ENCODE results near the gene FOXD4L1. TPM values are rescaled to one million over a fixed set of nuclear protein-coding genes. Genes with fewer than 3 reads are reported as not detected.
"Not testable (repeated sequence)": the region's sequence is repeated elsewhere in the genome, so short reads cannot be mapped to it uniquely, and the experiment has no call there.

FOXD4L1 gene
- total RNA-seq, 2 donors from 2014 or later = not detected

DNA sequence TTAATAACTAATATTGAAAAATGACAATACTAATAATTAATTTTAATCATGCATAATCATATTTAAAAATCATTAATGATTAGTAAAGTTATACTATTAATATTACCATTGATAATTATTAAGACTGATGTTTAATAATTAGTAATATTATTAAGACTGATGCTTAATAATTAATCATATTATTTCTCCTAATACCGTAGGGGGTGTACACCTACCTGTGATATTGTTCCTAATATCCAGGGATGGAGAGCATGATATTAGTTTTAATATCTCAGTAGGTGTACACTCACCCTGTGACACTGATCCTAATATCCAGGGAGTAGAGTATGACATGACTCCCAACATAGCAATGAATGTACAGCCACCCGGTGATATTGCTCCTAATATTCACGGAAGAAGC lies 12.4 kb downstream of the FOXD4L1 start:
- not testable (repeated sequence) for DNase-seq (ENCODE audit: low spot score); H3K4me3 ChIP-seq; H3K4me1 ChIP-seq; H3K9me3 ChIP-seq; H3K27me3 ChIP-seq; H3K27ac ChIP-seq; H3K36me3 ChIP-seq

DNA sequence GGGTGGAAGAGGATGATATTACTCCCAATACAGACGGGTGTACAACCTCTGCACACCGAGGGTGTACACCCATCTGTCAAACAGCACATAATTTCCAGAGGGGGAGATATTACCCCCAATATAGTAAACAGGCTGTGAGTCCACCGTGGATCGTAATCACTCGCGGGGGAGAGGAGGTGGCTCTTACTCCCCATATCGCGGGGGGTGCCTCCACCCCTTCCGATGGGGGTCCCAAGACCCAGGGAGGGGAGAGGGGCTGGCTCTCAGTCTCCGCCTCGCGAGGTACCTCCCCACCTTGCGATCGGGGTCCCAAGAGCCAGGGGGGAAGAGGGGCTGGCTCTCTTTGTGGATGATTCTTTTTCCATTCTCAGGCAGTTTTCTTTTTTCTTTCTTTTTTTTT lies 13.4 kb downstream of the FOXD4L1 start:
- not testable (repeated sequence) for H3K9me3 ChIP-seq; H3K27ac ChIP-seq; DNase-seq (ENCODE audit: low spot score)

DNA sequence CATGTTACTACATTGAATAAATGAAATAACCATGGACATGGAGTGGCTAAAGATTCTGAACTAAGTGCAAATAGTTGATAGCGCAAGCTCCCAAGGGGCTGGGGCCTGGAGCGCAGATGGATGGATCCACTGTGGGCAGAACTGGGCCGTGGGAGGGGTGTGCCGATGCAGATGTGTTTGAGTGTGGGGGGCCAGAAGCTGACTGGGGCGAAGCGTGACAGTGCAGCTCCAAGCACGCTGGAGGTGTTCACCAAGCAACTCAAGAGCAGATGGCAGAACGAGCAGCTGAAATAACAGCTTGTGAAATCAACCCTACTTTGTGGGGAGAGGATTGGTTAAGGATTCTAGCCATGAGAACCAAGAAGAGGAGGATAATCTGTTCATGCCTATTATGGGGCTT lies 17.0 kb downstream of the FOXD4L1 start:
- not testable (repeated sequence) for H3K4me3 ChIP-seq; H3K4me1 ChIP-seq; H3K36me3 ChIP-seq; H3K27me3 ChIP-seq; H3K27ac ChIP-seq; H3K9me3 ChIP-seq; DNase-seq (ENCODE audit: low spot score)

More for the DNA sequence above, 13.4 kb downstream of the FOXD4L1 start:
- not testable (repeated sequence) for H3K36me3 ChIP-seq, H3K4me1 ChIP-seq, H3K4me3 ChIP-seq, H3K27me3 ChIP-seq

DNA sequence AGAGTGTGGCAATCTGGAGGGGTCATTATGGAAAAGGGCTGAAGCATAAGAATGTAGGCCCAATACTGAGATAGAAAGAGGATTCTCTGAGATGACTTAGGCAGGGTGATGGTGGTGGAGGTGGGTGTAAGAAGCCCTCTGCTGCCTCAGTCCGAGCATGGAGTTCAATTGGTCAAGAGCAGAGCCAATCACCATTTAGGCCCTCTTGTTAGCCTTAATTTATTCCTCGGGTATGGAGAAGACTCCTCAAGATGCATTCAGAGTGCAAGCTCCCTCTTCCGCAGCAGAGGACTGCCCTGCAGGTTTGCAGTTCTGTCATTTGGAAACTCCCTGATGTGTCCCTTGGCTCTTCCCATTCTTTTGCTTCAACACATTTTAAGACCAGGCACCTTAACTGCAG lies 17.5 kb downstream of the FOXD4L1 start:
- H3K4me3 ChIP-seq; H3K36me3 ChIP-seq; H3K27ac ChIP-seq; H3K27me3 ChIP-seq; H3K9me3 ChIP-seq; H3K4me1 ChIP-seq; DNase-seq (ENCODE audit: low spot score): not testable (repeated sequence)

DNA sequence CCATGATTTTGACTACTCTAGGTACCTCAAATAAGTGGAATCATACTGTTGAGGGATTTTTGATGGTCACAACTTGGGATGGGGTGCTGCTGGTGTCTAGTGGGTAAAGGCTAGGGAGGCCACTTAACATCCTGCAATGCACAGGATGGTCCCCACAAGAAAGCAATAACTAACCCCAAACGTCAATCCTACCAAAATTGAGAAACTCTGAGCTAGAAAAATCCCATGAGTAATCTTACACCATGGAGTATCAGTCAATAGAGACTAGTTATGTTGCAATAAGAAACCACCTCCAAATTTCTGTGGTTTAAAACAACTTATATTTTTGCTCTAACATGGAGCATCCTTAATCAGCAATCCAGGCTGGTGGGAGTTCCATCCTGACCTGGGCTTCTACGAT lies 18.6 kb downstream of the FOXD4L1 start:
- H3K27me3 ChIP-seq; H3K4me1 ChIP-seq; H3K27ac ChIP-seq; DNase-seq (ENCODE audit: low spot score); H3K9me3 ChIP-seq; H3K4me3 ChIP-seq; H3K36me3 ChIP-seq: not testable (repeated sequence)

DNA sequence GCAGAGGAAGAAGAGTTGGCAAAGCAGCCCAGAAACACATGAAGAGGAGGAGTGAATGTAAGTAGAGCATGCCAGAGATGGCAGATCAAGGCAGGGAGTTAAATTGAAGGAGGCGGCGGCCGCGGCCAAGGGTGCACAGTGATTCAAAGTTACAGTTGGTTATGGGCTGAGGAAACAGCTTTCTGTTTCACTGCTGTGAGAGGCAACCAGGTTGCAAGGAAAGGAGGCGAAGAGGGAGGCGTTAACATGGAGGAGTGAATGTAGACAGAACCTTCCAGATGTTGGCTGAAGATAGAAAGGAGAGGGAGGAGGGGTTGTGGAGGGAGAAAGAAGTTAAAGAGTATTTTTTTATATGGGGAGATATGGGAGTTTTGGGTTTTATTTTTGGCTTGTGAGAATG lies 22.4 kb downstream of the FOXD4L1 start:
- H3K9me3 ChIP-seq, H3K4me3 ChIP-seq, H3K36me3 ChIP-seq: not testable (repeated sequence)

DNA sequence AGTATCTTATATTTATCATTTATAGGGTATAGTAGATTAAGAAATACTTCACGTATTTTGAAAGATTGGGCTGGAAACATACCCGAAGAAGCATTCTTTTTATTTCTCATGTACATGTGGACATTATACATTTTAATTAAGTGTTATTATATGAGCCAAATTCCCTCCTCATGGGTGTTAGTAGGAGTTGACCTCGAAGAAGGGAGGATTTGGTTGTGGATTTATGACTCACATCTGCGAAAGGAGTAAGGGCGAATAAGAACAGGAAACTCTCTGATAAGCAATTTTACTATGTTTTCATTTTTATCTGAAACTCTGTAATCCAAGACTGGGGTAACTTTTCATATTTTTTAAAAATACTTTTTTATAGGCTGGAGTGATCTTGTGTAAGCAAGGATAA lies 23.0 kb downstream of the FOXD4L1 start:
- not testable (repeated sequence) for H3K9me3 ChIP-seq; H3K4me3 ChIP-seq; H3K36me3 ChIP-seq; H3K27ac ChIP-seq; H3K27me3 ChIP-seq; H3K4me1 ChIP-seq; DNase-seq (ENCODE audit: low spot score)

More for the DNA sequence above, 22.4 kb downstream of the FOXD4L1 start:
- H3K27me3 ChIP-seq; H3K27ac ChIP-seq; DNase-seq (ENCODE audit: low spot score); H3K4me1 ChIP-seq: not testable (repeated sequence)

DNA sequence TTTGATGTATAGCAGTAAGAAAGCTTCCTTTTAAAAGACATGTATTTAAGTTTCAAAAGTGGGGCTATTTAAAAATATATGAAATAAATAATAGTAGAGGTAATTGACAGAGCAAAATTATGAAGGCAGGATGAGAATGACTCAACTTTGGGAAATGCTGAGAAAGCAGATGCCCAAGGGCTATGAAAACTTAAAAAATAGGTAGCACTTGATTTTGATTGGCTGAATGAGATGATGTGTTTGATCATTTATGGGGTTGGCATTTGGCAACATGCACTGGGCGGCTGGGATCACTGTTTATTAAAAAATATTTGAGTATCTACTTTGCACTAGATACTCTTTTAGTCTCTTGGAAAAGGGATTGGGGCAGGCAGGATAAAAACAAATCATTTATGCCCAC lies 26.5 kb downstream of the FOXD4L1 start:
- H3K27ac ChIP-seq = not testable (repeated sequence)

DNA sequence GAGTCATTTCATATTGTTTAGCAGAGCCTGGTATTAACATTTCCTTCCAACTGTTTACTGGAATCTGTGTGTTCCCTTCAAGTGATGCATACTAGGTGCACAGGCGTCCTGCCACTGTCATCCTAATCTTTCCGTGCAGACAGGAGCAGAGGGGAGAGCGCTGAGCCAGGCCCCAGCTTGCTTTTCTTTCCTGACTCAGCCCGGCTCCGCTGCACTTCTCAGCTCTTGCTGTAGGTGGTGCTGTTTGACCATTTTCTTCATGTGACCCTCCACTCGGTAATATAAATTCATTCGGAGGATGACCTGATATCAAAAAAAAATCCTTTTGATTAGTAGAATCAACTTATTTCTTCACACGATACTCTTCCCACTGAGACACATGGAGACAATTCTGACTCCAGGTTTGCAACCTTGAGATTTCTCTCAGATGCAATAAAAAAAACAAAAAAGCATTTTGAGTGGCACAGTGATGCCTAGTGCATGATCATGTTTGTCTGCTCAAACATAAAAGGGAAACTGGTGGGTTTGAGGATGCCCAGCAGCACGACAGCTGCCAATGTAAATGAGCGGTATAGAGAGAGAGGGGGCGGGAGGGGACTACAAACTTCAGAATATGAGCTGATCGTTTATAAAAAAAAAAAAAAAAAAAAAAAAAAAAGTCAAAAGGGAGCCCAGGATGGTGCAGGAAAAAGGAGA lies 29.0 kb downstream of the FOXD4L1 start:
- DNase-seq (ENCODE audit: low spot score) = not testable (repeated sequence)

More for the DNA sequence above, 26.5 kb downstream of the FOXD4L1 start:
- H3K4me1 ChIP-seq; H3K9me3 ChIP-seq; DNase-seq (ENCODE audit: low spot score); H3K36me3 ChIP-seq; H3K4me3 ChIP-seq; H3K27me3 ChIP-seq: not testable (repeated sequence)

DNA sequence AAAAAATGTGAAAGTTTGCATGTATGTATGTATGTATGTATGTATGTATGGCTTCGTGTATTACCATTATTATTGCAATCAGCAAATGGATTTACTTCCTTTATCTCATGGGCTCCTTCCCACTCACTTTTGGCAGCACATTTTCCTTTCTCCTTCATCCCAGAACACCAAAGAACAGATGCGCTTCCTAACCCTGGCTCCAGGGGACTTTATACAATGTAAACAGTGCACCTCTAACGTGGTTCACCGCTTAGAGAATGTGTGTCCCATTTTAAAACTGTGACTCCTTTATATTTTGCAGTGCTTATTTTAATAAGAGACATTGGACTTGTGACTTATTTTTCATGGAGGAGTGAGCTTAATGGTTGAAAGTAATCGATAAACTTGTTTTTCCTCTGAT lies 29.7 kb downstream of the FOXD4L1 start:
- DNase-seq (ENCODE audit: low spot score); H3K4me1 ChIP-seq; H3K27ac ChIP-seq; H3K4me3 ChIP-seq; H3K9me3 ChIP-seq; H3K36me3 ChIP-seq; H3K27me3 ChIP-seq: not testable (repeated sequence)

More for the DNA sequence above, 29.0 kb downstream of the FOXD4L1 start:
- H3K9me3 ChIP-seq, H3K27ac ChIP-seq, H3K27me3 ChIP-seq, H3K4me3 ChIP-seq, H3K36me3 ChIP-seq, H3K4me1 ChIP-seq: not testable (repeated sequence)
- TF ChIP-seq, protein P1, sequence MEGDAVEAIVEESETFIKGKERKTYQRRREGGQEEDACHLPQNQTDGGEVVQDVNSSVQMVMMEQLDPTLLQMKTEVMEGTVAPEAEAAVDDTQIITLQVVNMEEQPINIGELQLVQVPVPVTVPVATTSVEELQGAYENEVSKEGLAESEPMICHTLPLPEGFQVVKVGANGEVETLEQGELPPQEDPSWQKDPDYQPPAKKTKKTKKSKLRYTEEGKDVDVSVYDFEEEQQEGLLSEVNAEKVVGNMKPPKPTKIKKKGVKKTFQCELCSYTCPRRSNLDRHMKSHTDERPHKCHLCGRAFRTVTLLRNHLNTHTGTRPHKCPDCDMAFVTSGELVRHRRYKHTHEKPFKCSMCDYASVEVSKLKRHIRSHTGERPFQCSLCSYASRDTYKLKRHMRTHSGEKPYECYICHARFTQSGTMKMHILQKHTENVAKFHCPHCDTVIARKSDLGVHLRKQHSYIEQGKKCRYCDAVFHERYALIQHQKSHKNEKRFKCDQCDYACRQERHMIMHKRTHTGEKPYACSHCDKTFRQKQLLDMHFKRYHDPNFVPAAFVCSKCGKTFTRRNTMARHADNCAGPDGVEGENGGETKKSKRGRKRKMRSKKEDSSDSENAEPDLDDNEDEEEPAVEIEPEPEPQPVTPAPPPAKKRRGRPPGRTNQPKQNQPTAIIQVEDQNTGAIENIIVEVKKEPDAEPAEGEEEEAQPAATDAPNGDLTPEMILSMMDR (IDR thresholded peaks at IDR 0.05) = peak in 1 of 2 donors; percentile 15

DNA sequence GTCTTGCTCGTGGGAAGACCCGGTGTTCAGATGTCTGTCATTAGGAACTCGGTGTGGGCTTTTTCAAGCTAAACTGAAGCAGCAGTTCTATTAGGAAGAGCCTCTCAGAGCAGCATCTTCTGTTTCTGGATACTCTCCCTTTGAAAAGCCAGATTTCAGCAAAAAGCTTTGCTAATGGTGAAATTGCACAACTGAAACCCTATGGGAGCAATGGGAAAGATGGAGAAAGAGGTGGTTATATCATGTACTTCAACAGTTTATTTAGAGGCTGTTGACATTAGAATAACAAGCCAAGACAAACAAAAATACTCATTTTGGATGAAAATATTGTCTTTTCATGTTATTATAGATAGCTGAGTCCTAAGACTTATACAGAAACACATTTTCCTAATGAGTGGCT lies 30.4 kb downstream of the FOXD4L1 start:
- H3K36me3 ChIP-seq; H3K4me1 ChIP-seq; H3K9me3 ChIP-seq; H3K27me3 ChIP-seq; H3K27ac ChIP-seq; DNase-seq (ENCODE audit: low spot score); H3K4me3 ChIP-seq: not testable (repeated sequence)

DNA sequence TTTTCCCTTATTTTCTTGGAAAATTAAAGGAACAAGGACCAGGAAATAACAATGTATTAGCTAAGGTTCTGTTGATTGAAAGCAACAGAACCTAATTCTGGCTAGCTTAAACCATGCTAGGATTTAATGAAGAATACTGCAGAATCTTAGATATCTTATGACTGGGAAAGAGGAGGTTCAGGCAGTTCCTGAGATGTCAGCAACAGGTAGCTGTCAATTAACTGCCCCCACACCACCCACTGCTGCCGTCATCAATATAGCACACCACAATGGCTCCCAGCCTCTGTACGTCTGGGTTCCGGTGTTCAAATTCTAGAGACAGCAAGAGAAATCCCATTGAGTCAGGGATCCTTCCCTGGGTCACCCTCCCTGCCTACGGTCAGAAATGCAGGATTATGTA lies 34.5 kb downstream of the FOXD4L1 start:
- H3K4me3 ChIP-seq; H3K4me1 ChIP-seq; DNase-seq (ENCODE audit: low spot score); H3K36me3 ChIP-seq; H3K9me3 ChIP-seq; H3K27me3 ChIP-seq; H3K27ac ChIP-seq: not testable (repeated sequence)

DNA sequence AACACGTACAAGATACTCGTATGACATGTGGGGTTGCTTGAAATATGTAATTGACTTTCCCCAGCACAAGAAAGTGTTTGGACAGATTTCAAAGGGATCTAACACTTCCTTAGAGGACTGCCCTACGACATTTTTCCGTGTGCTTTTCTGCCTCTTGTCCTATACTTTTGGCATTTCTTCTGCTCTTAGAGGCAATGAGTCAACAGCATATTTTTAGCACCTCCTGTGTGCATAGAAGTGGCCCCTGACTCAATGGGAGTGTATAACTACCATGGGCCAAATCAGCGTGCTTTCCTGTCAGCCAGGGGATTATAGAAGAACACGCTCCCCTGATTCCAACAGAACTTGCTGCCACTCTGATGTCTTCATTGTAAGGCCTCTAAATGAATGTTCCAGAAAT lies 38.1 kb downstream of the FOXD4L1 start:
- DNase-seq (ENCODE audit: low spot score); H3K4me3 ChIP-seq; H3K9me3 ChIP-seq; H3K27ac ChIP-seq; H3K4me1 ChIP-seq; H3K36me3 ChIP-seq; H3K27me3 ChIP-seq: not testable (repeated sequence)

DNA sequence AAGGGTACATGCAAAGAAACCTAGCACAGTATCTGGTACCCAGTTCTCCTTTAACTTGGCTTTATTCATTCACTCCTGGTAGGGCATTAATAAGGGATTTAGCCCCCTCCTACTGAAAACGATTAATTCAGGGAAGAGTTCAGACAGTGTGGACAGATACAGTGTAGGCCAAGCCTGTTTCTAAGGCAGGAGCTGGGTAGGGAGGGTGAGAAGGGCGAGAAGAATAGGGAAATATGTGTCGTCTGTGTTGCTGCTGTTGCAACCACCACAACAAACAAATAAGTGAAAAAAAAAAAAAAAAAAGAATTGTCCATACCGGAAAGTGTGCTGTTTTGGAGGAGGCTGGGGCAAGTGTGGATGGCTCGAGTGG lies 42.4 kb downstream of the FOXD4L1 start:
- not testable (repeated sequence) for H3K9me3 ChIP-seq; H3K4me3 ChIP-seq; H3K4me1 ChIP-seq; H3K27me3 ChIP-seq; H3K36me3 ChIP-seq; DNase-seq (ENCODE audit: low spot score); H3K27ac ChIP-seq
